GM06990 (cell line): ENCODE results near the gene MARCHF4.
"Not testable (repeated sequence)": the region's sequence is repeated elsewhere in the genome, so short reads cannot be mapped to it uniquely, and the experiment has no call there.

Experiments
- DNase-seq: peaks from one replicate; pipeline ENCODE4 v3.0.0-alpha.2; 2011; ENCODE audit not compliant: insufficient read length; ENCODE audit errors: extremely low read depth
- H3K27me3 ChIP-seq: replicated peaks from 2 replicates; pipeline ENCODE4 v1.6.0; 2011; ENCODE audit warnings: low read length; ENCODE audit not compliant: control insufficient read depth, insufficient read depth
- H3K36me3 ChIP-seq: 2 replicates; pipeline ENCODE4 v1.5.1; 2011; ENCODE audit warnings: low read length; ENCODE audit not compliant: control insufficient read depth, insufficient read depth
- H3K4me3 ChIP-seq: replicated peaks from 2 replicates; pipeline ENCODE4 v1.5.1; 2011; ENCODE audit warnings: low read depth, mild to moderate bottlenecking, control low read depth, low read length
- TF ChIP-seq, protein P1 (sequence below): IDR thresholded peaks from 2 replicates; pipeline ENCODE4 v1.5.1; 2011; ENCODE audit warnings: low read length, control low read depth, mild to moderate bottlenecking, inconsistent platforms; ENCODE audit not compliant: insufficient read depth, poor library complexity, severe bottlenecking

MARCHF4 gene

DNA sequence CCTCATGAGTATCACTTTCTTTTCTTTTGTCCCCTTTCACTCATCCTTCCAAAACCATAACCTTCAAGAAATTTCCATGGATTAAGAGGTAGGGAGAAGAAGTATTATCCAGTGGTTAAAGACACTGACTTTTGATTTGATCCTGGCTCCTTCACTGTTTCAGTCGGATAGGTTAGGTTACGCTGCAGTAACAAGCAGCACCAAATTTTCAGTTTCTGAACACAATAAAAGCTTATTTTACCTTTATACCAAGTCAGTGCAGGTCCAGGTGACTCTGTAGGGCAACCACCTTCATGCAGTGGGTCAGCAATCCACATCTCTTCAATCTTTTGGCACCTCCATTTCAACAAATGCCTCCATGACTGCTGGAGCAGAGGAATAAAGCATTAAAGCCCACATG, 15.0 kb upstream of the MARCHF4 start:
- Histone ChIP-seq H3K36me3 (no peaks in the 10 kb centered on the region), H3K4me3 (no peak overlapping the region)

DNA sequence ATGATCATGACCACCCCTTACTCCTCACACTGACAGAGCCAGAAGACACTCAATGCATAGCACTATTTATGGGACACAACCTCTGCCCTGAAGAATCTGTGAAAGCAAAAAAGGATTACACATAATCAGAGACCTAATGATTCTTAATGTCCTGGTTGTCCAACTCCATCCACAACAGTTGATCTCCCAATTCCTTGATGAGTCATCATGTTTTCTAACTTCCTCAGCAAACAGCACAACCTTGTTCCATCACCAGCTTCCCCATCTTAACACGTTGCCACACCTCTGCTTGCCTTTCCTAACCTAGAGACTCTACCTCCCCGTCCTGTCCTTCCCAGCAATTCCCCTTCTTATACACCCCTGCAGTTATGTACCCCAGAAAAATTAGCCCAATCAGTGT, 13.2 kb upstream of the MARCHF4 start:
- TF ChIP-seq, protein P1, sequence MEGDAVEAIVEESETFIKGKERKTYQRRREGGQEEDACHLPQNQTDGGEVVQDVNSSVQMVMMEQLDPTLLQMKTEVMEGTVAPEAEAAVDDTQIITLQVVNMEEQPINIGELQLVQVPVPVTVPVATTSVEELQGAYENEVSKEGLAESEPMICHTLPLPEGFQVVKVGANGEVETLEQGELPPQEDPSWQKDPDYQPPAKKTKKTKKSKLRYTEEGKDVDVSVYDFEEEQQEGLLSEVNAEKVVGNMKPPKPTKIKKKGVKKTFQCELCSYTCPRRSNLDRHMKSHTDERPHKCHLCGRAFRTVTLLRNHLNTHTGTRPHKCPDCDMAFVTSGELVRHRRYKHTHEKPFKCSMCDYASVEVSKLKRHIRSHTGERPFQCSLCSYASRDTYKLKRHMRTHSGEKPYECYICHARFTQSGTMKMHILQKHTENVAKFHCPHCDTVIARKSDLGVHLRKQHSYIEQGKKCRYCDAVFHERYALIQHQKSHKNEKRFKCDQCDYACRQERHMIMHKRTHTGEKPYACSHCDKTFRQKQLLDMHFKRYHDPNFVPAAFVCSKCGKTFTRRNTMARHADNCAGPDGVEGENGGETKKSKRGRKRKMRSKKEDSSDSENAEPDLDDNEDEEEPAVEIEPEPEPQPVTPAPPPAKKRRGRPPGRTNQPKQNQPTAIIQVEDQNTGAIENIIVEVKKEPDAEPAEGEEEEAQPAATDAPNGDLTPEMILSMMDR, result no peak
- no peaks in the 10 kb centered on the region for H3K36me3 ChIP-seq
- H3K27me3 ChIP-seq, result no peaks in the 10 kb centered on the region
- H3K4me3 ChIP-seq, result no peak overlapping the region
- DNase-seq, result no peak

More for the DNA sequence above, 15.0 kb upstream of the MARCHF4 start:
- TF ChIP-seq, protein P1, result no peak
- no peak for DNase-seq
- no peaks in the 10 kb centered on the region; the same call in 1 of the 2 replicates for H3K27me3 ChIP-seq

DNA sequence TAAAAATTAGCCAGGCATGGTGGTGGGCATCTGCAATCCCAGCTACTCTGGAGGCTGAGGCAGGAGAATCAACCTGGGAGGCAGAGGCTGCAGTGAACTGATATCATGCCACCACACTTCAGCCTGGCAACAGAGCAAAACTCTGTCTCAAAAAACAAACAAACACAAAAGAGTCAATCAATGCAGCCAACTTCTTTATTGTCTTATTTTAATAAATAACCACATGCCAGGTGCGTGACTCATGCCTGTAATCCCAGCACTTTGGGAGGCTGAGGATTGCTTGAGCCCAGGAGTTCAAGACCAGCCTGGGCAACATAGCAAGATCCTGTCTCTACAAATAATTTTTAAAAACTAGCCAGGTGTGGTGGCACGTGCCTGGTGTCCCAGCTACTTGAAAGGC, 12.1 kb upstream of the MARCHF4 start:
- not testable (repeated sequence) for H3K36me3 ChIP-seq, DNase-seq, H3K4me3 ChIP-seq, H3K27me3 ChIP-seq

DNA sequence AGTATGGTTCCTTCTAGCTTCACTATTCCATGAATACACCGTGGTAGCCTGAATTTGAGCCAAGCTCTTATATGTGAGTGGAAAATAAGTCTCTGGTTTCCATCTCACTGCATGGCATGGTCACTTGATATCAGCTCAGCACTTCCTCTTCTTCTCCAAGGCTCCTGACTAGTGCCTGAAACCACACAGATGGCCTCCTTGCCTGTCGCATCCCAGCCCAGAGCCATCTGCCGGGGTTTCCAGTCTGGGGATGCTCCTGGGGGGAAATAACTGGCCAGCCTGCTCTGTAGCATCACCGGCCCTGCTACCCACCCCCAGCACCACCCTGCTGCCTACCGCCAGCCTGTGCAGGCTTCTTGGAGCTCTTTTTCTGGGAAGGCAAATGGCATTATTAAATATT, 7.7 kb upstream of the MARCHF4 start:
- TF ChIP-seq, protein P1, result no peak
- DNase-seq, result no peak
- no peak overlapping the region for H3K4me3 ChIP-seq

DNA sequence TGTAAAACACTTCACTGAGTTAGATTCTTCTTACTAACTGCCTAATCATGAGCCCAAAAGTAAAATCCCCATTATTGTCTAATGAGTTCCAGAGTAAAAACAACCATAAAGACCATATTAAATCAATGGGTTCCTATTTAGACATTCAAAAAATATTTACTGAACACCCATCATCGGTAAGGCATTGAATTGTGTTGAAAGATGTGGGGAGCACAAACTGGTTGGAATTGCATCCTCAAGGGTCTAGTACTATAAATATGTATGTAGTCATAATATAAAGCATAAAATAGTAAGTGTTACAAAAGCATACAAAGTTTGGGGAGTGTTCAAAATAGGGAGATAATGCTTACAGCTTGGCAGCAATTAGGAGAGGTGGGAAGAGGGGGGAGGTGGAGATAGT, 3.0 kb upstream of the MARCHF4 start:
- DNase-seq, result no peak
- H3K27me3 ChIP-seq, result no peaks in the 10 kb centered on the region; the same call in none of the 2 replicates
- TF ChIP-seq, protein P1, result no peak
- no peaks in the 10 kb centered on the region for H3K36me3 ChIP-seq
- no peak overlapping the region for H3K4me3 ChIP-seq

More for the DNA sequence above, 7.7 kb upstream of the MARCHF4 start:
- Histone ChIP-seq H3K36me3 (no peaks in the 10 kb centered on the region), H3K27me3 (no peaks in the 10 kb centered on the region; the same call in 1 of the 2 replicates)

DNA sequence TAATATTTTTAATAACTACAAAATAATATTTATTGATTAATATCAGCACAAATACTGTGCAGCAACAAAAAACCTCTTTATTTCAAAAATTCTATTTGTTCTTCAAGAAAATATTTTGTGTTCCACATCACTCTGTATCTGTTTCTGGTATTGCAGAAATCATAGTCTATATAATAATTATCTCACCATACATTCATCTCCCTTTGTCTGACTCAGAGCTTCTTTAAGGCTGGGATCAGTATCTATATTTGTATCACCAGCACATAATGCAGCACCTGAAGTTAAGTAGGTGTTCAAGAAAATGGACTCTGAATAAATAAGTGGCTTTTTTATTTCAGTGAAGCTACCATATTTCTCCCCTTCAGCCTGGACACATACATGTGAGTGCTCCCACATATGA, 1.6 kb upstream of the MARCHF4 start:
- Histone ChIP-seq H3K4me3 (no peak overlapping the region), H3K36me3 (no peaks in the 10 kb centered on the region), H3K27me3 (no peaks in the 10 kb centered on the region; the same call in none of the 2 replicates)
- TF ChIP-seq, protein P1, result no peak
- DNase-seq, result no peak
